Measurements from ENCODE around the gene POLDIP3.

Gene POLDIP3

GRCh38 chr22:42614312-42615091, at the start of gene POLDIP3:
Gene POLDIP3, minus strand, starts transcription at chr22:42614883. Its CDS starts 26 bp downstream, at chr22:42614857.
- DNase-seq (ENCODE audit: low read depth), result peak; percentile 95

- no peak for DNase-seq (ENCODE audit: low read depth)
These were observed 47.5 kb upstream of the POLDIP3 start for GRCh38 chr22:42661985-42662831.

- no peak for DNase-seq (ENCODE audit: low read depth)
These were observed 41.9 kb upstream of the POLDIP3 start for GRCh38 chr22:42656578-42656977.

- DNase-seq (ENCODE audit: low read depth), result no peak
These were observed 41.0 kb upstream of the POLDIP3 start for GRCh38 chr22:42655693-42656092.

GRCh38 chr22:42654436-42655073, 39.9 kb upstream of the POLDIP3 start:
- DNase-seq (ENCODE audit: low read depth), result no peak

- no peak for DNase-seq (ENCODE audit: low read depth)
These were observed 39.3 kb upstream of the POLDIP3 start for GRCh38 chr22:42653999-42654398.

GRCh38 chr22:42651134-42651533, 36.5 kb upstream of the POLDIP3 start:
- no peak for DNase-seq (ENCODE audit: low read depth)

- DNase-seq (ENCODE audit: low read depth), result peak; percentile 70
These were observed 34.8 kb upstream of the POLDIP3 start, which contains the start of gene CYB5R3 for GRCh38 chr22:42649246-42650099. Gene CYB5R3, minus strand, starts transcription at chr22:42649392. Its CDS starts 77 bp downstream, at chr22:42649315.

GRCh38 chr22:42648368-42649245, 33.9 kb upstream of the POLDIP3 start:
- DNase-seq (ENCODE audit: low read depth), result no peak

GRCh38 chr22:42648017-42648367, 33.3 kb upstream of the POLDIP3 start:
- DNase-seq (ENCODE audit: low read depth), result no peak

- DNase-seq (ENCODE audit: low read depth), result no peak
These were observed 32.2 kb upstream of the POLDIP3 start for GRCh38 chr22:42646569-42647525.

- no peak for DNase-seq (ENCODE audit: low read depth)
These were observed 31.4 kb upstream of the POLDIP3 start for GRCh38 chr22:42645938-42646568.

- DNase-seq (ENCODE audit: low read depth), result no peak
These were observed 30.8 kb upstream of the POLDIP3 start for GRCh38 chr22:42645341-42645937.

- no peak for DNase-seq (ENCODE audit: low read depth)
These were observed 30.0 kb upstream of the POLDIP3 start for GRCh38 chr22:42644422-42645340.

GRCh38 chr22:42643634-42644421, 29.1 kb upstream of the POLDIP3 start:
- DNase-seq (ENCODE audit: low read depth), result no peak

- DNase-seq (ENCODE audit: low read depth), result no peak
These were observed 28.3 kb upstream of the POLDIP3 start for GRCh38 chr22:42642806-42643633.
